Osteocyte (in vitro differentiated cells): ENCODE results near the gene STARD13. TPM values are rescaled to one million over a fixed set of nuclear protein-coding genes. Genes with fewer than 3 reads are reported as not detected.
A peak's percentile ranks its signal among the peaks of the same experiment; 100 is the strongest.

Source experiments
- DNase-seq: peaks from one replicate; pipeline ENCODE4 v3.0.0; 2021; ENCODE audit warnings: mixed read lengths; ENCODE audit not compliant: unreplicated experiment; ENCODE audit errors: extremely low spot score
- H3K27ac Mint-ChIP-seq: one replicate; pipeline ENCODE4 v1.8.0; 2021; ENCODE audit warnings: mild to moderate bottlenecking, mixed read lengths; ENCODE audit not compliant: unreplicated experiment
- H3K27me3 Mint-ChIP-seq: one replicate; pipeline ENCODE4 v1.8.0; 2021; ENCODE audit warnings: mixed read lengths; ENCODE audit not compliant: unreplicated experiment
- H3K36me3 Mint-ChIP-seq: one replicate; pipeline ENCODE4 v1.8.0; 2021; ENCODE audit warnings: mixed read lengths; ENCODE audit not compliant: unreplicated experiment
- H3K4me1 Mint-ChIP-seq: one replicate; pipeline ENCODE4 v1.8.0; 2021; ENCODE audit warnings: mixed read lengths; ENCODE audit not compliant: unreplicated experiment
- H3K4me3 Mint-ChIP-seq: one replicate; pipeline ENCODE4 v1.8.0; 2021; ENCODE audit warnings: mild to moderate bottlenecking, moderate library complexity, mixed read lengths; ENCODE audit not compliant: unreplicated experiment
- H3K9me3 Mint-ChIP-seq: one replicate; pipeline ENCODE4 v1.8.0; 2021; ENCODE audit warnings: mixed read lengths; ENCODE audit not compliant: unreplicated experiment
- total RNA-seq: library from RNA; stranded (reverse); gene quantifications from 2 replicates; pipeline ENCODE4 v1.2.1, GENCODE V29; 2021
- TF ChIP-seq, protein P1 (sequence below): fragments of 200-600 bp; sonication (generic); IDR thresholded peaks from 2 replicates; pipeline ENCODE4 v1.5.0; 2021; ENCODE audit warnings: antibody characterized with exemption, mild to moderate bottlenecking, moderate library complexity

STARD13 gene
- total RNA-seq, 1 donor from 2014 or later, result 72.0 TPM

DNA sequence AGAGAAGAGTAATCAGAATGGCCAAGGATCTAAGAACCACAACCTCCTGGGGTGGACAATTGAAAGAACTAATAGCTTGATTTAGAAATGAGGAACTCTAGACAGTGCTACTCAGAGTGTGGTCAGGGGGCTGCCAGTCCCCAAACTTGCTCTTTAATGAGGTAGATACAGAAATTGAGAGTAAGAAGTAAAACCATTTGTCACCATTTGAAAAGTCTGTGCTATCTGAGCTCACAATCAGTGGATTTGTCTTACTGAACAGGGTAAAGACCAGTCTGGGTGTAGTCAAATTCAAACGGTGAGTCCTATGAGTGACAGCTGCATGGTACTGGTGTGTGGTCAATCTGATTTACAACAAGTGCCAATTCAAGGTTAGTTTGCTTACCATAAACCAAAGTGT lies 150.5 kb downstream of the STARD13 start:
- peaks cover 59% of the 10 kb centered on the region for H3K36me3 Mint-ChIP-seq
- peak overlapping the region; percentile 53 for H3K27ac Mint-ChIP-seq
- TF ChIP-seq, protein P1, sequence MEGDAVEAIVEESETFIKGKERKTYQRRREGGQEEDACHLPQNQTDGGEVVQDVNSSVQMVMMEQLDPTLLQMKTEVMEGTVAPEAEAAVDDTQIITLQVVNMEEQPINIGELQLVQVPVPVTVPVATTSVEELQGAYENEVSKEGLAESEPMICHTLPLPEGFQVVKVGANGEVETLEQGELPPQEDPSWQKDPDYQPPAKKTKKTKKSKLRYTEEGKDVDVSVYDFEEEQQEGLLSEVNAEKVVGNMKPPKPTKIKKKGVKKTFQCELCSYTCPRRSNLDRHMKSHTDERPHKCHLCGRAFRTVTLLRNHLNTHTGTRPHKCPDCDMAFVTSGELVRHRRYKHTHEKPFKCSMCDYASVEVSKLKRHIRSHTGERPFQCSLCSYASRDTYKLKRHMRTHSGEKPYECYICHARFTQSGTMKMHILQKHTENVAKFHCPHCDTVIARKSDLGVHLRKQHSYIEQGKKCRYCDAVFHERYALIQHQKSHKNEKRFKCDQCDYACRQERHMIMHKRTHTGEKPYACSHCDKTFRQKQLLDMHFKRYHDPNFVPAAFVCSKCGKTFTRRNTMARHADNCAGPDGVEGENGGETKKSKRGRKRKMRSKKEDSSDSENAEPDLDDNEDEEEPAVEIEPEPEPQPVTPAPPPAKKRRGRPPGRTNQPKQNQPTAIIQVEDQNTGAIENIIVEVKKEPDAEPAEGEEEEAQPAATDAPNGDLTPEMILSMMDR, result no peak
- no peak for DNase-seq
- peaks cover 67% of the 10 kb centered on the region for H3K4me1 Mint-ChIP-seq
- H3K9me3 Mint-ChIP-seq, result no peaks in the 10 kb centered on the region
- H3K27me3 Mint-ChIP-seq, result no peaks in the 10 kb centered on the region
- H3K4me3 Mint-ChIP-seq, result no peak overlapping the region

DNA sequence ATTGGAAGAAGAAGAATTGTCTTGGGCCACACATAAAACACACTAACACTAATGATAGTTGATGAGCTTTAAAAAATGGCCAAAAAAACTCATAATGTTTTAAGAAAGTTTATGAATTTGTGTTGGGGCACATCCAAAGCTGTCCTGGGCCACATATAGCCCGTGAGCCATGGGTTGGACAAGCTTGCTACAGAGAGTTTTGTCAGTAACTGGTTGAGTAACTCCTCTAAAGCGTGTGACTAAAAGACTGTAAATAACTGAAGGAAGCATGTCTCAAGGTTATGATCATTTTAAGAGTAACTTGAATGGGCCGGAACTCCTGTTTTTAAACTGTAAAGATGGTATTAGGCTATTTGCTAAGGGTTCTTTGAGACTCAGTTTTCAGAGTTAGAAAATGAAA lies 151.3 kb downstream of the STARD13 start:
- no peaks in the 10 kb centered on the region for H3K9me3 Mint-ChIP-seq
- no peaks in the 10 kb centered on the region for H3K27me3 Mint-ChIP-seq
- peak overlapping the region; percentile 95 for H3K27ac Mint-ChIP-seq
- TF ChIP-seq, protein P1, result no peak
- H3K4me1 Mint-ChIP-seq, result peaks cover 58% of the 10 kb centered on the region
- DNase-seq, result no peak
- peaks cover 58% of the 10 kb centered on the region for H3K36me3 Mint-ChIP-seq
- H3K4me3 Mint-ChIP-seq, result no peak overlapping the region

DNA sequence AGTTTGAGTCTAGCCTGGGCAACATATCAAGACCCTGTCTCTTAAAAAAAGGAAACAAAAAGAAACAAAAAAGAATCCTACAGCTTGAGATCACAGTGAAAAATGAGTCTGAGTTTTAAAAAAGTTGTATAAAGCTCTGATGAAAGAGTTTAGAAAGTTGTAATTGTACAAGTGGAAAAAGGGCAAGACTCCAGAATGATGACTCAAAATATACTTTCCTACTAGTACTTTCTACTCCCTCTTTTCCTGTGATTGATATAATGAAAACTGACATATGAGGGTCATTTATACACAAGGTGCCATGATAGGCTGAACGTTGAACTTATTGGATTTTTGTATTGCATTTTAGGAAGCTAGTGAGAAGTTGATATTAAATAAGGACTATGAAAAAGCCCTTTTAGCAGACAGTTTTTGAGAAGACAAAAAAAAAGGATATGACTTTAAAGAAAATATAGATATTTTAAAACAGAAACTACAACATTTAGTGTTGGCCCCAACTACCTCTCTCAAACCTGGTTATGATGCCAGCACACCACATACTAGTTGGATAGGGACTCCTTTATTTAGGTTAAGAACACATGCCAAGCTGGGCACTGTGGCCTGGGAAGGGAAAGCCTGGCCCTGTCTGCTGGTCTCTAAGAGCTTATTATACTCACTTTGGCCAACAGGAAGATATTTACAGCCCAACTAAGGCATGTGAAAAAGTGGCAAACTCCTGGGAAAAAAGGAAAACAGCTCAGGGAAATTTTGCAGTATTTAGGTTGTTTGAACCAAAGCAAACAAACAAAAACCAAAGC lies 152.7 kb downstream of the STARD13 start:
- TF ChIP-seq, protein P1, result no peak
- Mint-ChIP-seq H3K9me3 (no peaks in the 10 kb centered on the region), H3K36me3 (peaks cover 60% of the 10 kb centered on the region), H3K4me3 (no peak overlapping the region), H3K4me1 (peaks cover 51% of the 10 kb centered on the region), H3K27ac (peak overlapping the region; percentile 95), H3K27me3 (no peaks in the 10 kb centered on the region)
- no peak for DNase-seq

DNA sequence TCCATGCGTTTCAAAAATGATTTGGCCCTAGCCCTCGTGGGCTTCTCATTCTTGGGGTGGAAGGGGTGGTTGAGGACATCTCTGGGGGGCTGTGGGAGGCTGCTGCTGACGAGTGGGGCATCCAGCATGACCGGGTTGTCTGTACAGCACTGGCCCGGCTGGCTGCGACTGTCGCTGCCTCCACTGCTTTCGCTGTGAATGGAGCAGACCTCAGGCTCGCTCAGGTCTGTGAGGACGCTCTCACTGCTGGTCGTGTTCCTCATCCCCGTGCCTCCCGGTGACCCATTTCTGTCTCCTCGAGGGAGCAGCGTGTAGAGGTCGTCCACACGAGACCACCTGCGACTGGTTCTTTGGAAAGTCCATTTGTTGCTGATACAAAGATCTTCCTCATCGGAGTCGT lies 155.7 kb downstream of the STARD13 start:
- H3K9me3 Mint-ChIP-seq, result no peaks in the 10 kb centered on the region
- H3K27ac Mint-ChIP-seq, result peak overlapping the region; percentile 13

More for the DNA sequence above, 155.7 kb downstream of the STARD13 start:
- Mint-ChIP-seq H3K4me1 (peaks cover 70% of the 10 kb centered on the region), H3K4me3 (no peak overlapping the region), H3K36me3 (peaks cover 61% of the 10 kb centered on the region), H3K27me3 (no peaks in the 10 kb centered on the region)
- TF ChIP-seq, protein P1, result no peak
- no peak for DNase-seq
